Measurements from ENCODE around the gene KRT80.

The KRT80 gene

GRCh38 chr12:52132754-52133161 is 59.1 kb downstream of the KRT80 start:
- no peaks in the 10 kb centered on the region for H3K4me1 ChIP-seq (ENCODE audit: control insufficient read depth in 1 of 2, insufficient read depth in 1 of 2, low read depth in 1 of 2, low read length in 1 of 2)
- no peak overlapping the region for H3K27ac ChIP-seq
- no peaks in the 10 kb centered on the region for H3K36me3 ChIP-seq
- no peak overlapping the region for H3K4me3 ChIP-seq (ENCODE audit: low read depth in 1 of 2, low read length in 1 of 2)
- H3K27me3 ChIP-seq: peaks cover 23% of the 10 kb centered on the region
- no peak for TF ChIP-seq CTCF (IDR thresholded peaks at IDR 0.05)
- no peaks in the 10 kb centered on the region for H3K9me3 ChIP-seq

- no peak overlapping the region for H3K27ac ChIP-seq
Measured at GRCh38 chr12:52130711-52131110, 61.1 kb downstream of the KRT80 start.

GRCh38 chr12:52127683-52128450 is 63.9 kb downstream of the KRT80 start:
- Histone ChIP-seq H3K36me3 (no peaks in the 10 kb centered on the region), H3K4me3 (ENCODE audit: low read depth in 1 of 2, low read length in 1 of 2) (no peak overlapping the region), H3K9me3 (no peaks in the 10 kb centered on the region), H3K27ac (no peak overlapping the region), H3K4me1 (ENCODE audit: control insufficient read depth in 1 of 2, insufficient read depth in 1 of 2, low read depth in 1 of 2, low read length in 1 of 2) (no peaks in the 10 kb centered on the region), H3K27me3 (peaks cover 48% of the 10 kb centered on the region)
- no peak for TF ChIP-seq CTCF (IDR thresholded peaks at IDR 0.05)

More at GRCh38 chr12:52130711-52131110, 61.1 kb downstream of the KRT80 start:
- Histone ChIP-seq H3K36me3 (no peaks in the 10 kb centered on the region), H3K27me3 (peaks cover 36% of the 10 kb centered on the region), H3K9me3 (no peaks in the 10 kb centered on the region), H3K4me3 (ENCODE audit: low read depth in 1 of 2, low read length in 1 of 2) (no peak overlapping the region), H3K4me1 (ENCODE audit: control insufficient read depth in 1 of 2, insufficient read depth in 1 of 2, low read depth in 1 of 2, low read length in 1 of 2) (no peaks in the 10 kb centered on the region)
- no peak for TF ChIP-seq CTCF (IDR thresholded peaks at IDR 0.05)

GRCh38 chr12:52126605-52127578 is 64.9 kb downstream of the KRT80 start:
- H3K27me3 ChIP-seq: peaks cover 58% of the 10 kb centered on the region
- no peak for TF ChIP-seq CTCF (IDR thresholded peaks at IDR 0.05)

GRCh38 chr12:52126050-52126604 is 65.7 kb downstream of the KRT80 start:
- Histone ChIP-seq H3K4me1 (ENCODE audit: control insufficient read depth in 1 of 2, insufficient read depth in 1 of 2, low read depth in 1 of 2, low read length in 1 of 2) (no peaks in the 10 kb centered on the region), H3K27me3 (peaks cover 65% of the 10 kb centered on the region), H3K9me3 (no peaks in the 10 kb centered on the region), H3K36me3 (no peaks in the 10 kb centered on the region), H3K4me3 (ENCODE audit: low read depth in 1 of 2, low read length in 1 of 2) (no peak overlapping the region), H3K27ac (no peak overlapping the region)
- TF ChIP-seq CTCF (IDR thresholded peaks at IDR 0.05): no peak

More at GRCh38 chr12:52126605-52127578, 64.9 kb downstream of the KRT80 start:
- no peak overlapping the region for H3K27ac ChIP-seq
- no peaks in the 10 kb centered on the region for H3K9me3 ChIP-seq
- no peak overlapping the region for H3K4me3 ChIP-seq (ENCODE audit: low read depth in 1 of 2, low read length in 1 of 2)
- no peaks in the 10 kb centered on the region for H3K36me3 ChIP-seq
- no peaks in the 10 kb centered on the region for H3K4me1 ChIP-seq (ENCODE audit: control insufficient read depth in 1 of 2, insufficient read depth in 1 of 2, low read depth in 1 of 2, low read length in 1 of 2)

Data from neutrophil (primary cell).